Measurements from ENCODE around the gene TM6SF1.
"Not testable (repeated sequence)": the region's sequence is repeated elsewhere in the genome, so short reads cannot be mapped to it uniquely, and the experiment has no call there.

Gene TM6SF1

GRCh38 chr15:83115831-83116565 is 8.6 kb downstream of the TM6SF1 start:
- no peak for DNase-seq (ENCODE audit: low read depth)

GRCh38 chr15:83118291-83118827 is 10.9 kb downstream of the TM6SF1 start:
- DNase-seq (ENCODE audit: low read depth), result no peak

- DNase-seq (ENCODE audit: low read depth), result no peak
These were observed 11.5 kb downstream of the TM6SF1 start for GRCh38 chr15:83118968-83119367.

- DNase-seq (ENCODE audit: low read depth), result no peak
These were observed 12.6 kb downstream of the TM6SF1 start for GRCh38 chr15:83119968-83120581.

GRCh38 chr15:83123529-83123928 is 16.1 kb downstream of the TM6SF1 start:
- no peak for DNase-seq (ENCODE audit: low read depth)

- DNase-seq (ENCODE audit: low read depth), result no peak
These were observed 20.2 kb downstream of the TM6SF1 start for GRCh38 chr15:83127547-83128150.

- no peak for DNase-seq (ENCODE audit: low read depth)
These were observed 22.3 kb downstream of the TM6SF1 start for GRCh38 chr15:83129791-83130190.

GRCh38 chr15:83132861-83133523 is 25.5 kb downstream of the TM6SF1 start:
- DNase-seq (ENCODE audit: low read depth), result no peak

- not testable (repeated sequence) for DNase-seq (ENCODE audit: low read depth)
These were observed 34.7 kb downstream of the TM6SF1 start for GRCh38 chr15:83142151-83142550.

- no peak for DNase-seq (ENCODE audit: low read depth)
These were observed 37.3 kb downstream of the TM6SF1 start for GRCh38 chr15:83144771-83145170.

GRCh38 chr15:83153288-83153687 is 45.8 kb downstream of the TM6SF1 start:
- DNase-seq (ENCODE audit: low read depth), result no peak

- DNase-seq (ENCODE audit: low read depth), result no peak
These were observed 48.5 kb downstream of the TM6SF1 start for GRCh38 chr15:83155942-83156341.

GRCh38 chr15:83158393-83158792 is 50.9 kb downstream of the TM6SF1 start:
- DNase-seq (ENCODE audit: low read depth), result no peak

GRCh38 chr15:83160741-83161140 is 53.3 kb downstream of the TM6SF1 start:
- no peak for DNase-seq (ENCODE audit: low read depth)

- DNase-seq (ENCODE audit: low read depth), result no peak
These were observed 55.6 kb downstream of the TM6SF1 start for GRCh38 chr15:83163032-83163431.

GRCh38 chr15:83164111-83164770 is 56.8 kb downstream of the TM6SF1 start:
- DNase-seq (ENCODE audit: low read depth), result no peak

GRCh38 chr15:83164771-83165404 is 57.4 kb downstream of the TM6SF1 start:
- DNase-seq (ENCODE audit: low read depth), result no peak

- no peak for DNase-seq (ENCODE audit: low read depth)
These were observed 58.8 kb downstream of the TM6SF1 start for GRCh38 chr15:83166218-83166617.

GRCh38 chr15:83166830-83167229 is 59.4 kb downstream of the TM6SF1 start:
- DNase-seq (ENCODE audit: low read depth), result no peak

GRCh38 chr15:83169576-83169975 is 62.1 kb downstream of the TM6SF1 start:
- not testable (repeated sequence) for DNase-seq (ENCODE audit: low read depth)

- DNase-seq (ENCODE audit: low read depth), result no peak
These were observed 63.2 kb downstream of the TM6SF1 start for GRCh38 chr15:83170474-83171165.

Measured in stimulated activated CD8-positive, alpha-beta memory T cell treated with anti-CD3 and anti-CD28 coated beads, Interleukin-15, amount 100 ng/mL, for 1 hour (primary cell).